VCaP (cell line): Measurements from ENCODE around the gene CXXC1.

ENCODE experiments used
- H3K27ac ChIP-seq: fragments of 450-650 bp; 2 replicates; pipeline ENCODE4 v1.5.1; 2017
- CTCF ChIP-seq: fragments of 450-650 bp; conservative IDR thresholded peaks from 2 replicates; pipeline ENCODE4 v1.5.1; 2017; ENCODE audit warnings: mild to moderate bottlenecking, moderate library complexity

Gene CXXC1

GRCh38 chr18:50306944-50307343 lies 19.5 kb upstream of the CXXC1 start:
- TF ChIP-seq CTCF, result no peak
- H3K27ac ChIP-seq, result no peak overlapping the region

- TF ChIP-seq CTCF, result no peak
Measured at GRCh38 chr18:50301074-50301473, 13.6 kb upstream of the CXXC1 start.

GRCh38 chr18:50299626-50300388 lies 12.3 kb upstream of the CXXC1 start:
- H3K27ac ChIP-seq, result no peak overlapping the region
- no peak for TF ChIP-seq CTCF

More at GRCh38 chr18:50301074-50301473, 13.6 kb upstream of the CXXC1 start:
- H3K27ac ChIP-seq, result no peak overlapping the region

- no peak overlapping the region for H3K27ac ChIP-seq
- TF ChIP-seq CTCF, result no peak
Measured at GRCh38 chr18:50298443-50299284, 11.2 kb upstream of the CXXC1 start.

- TF ChIP-seq CTCF, result no peak
- no peak overlapping the region for H3K27ac ChIP-seq
Measured at GRCh38 chr18:50297621-50298442, 10.3 kb upstream of the CXXC1 start.

GRCh38 chr18:50293039-50293438 lies 5.5 kb upstream of the CXXC1 start:
- no peak for TF ChIP-seq CTCF
- no peak overlapping the region for H3K27ac ChIP-seq

- no peak for TF ChIP-seq CTCF
- H3K27ac ChIP-seq, result peak overlapping the region; percentile 78
Measured at GRCh38 chr18:50289108-50289443, 1.6 kb upstream of the CXXC1 start.

- peak overlapping the region; percentile 78 for H3K27ac ChIP-seq
Measured at GRCh38 chr18:50288348-50289107, 1.0 kb upstream of the CXXC1 start.
